ENCODE measurements around the gene KANK4. TPM values are rescaled to one million over a fixed set of nuclear protein-coding genes. Genes with fewer than 3 reads are reported as not detected.

Gene KANK4
- total and polyA plus RNA-seq, 2 of the 8 experiments (the other 6 are each of a cell fraction or from before 2014, with no cell fraction given): 0.22 to 0.26 TPM

DNA sequence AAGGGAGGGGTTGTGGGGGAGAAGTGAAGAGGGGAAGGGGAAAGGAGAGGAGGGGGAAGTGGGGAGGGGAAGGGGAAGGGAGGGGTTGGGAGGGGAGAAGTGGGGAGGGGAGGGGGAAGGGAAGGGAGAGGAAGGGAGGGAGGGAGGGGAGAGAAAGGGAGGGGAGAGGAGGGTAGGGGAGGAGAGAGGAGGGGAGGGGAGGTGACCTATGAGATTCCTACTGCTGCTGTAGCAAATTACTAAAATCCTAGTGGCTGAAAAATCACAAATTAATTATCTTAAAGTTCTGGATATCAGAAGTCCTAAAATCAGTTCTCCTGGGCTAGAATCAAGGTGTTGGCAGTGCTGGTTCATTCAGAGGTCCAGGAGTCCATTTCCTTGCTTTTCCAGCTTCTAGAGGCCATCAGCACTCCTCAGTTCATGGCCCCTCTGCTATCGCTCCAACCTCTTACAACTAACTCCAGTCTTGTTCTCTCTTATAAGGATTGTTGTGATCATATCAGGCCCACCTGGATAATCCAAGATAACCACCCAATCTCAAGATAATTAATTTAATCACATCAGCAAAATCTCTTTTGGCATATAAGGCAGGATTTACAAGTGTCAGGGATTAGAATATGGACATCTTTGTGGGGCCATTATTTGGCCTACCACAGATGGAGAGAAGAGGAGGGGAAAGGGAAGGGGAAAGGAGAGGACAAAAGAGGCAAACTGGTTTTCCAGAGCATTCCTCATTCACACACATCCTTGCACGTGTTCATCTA lies 30.4 kb upstream of the KANK4 start:
- CTCF ChIA-PET (ENCODE audit: partially characterized antibody): interaction anchor here (0.7 to 0.8 kb wide), 2 partner anchors 71 to 174 kb away, joined by 3 read pairs; no protein-coding TSS in a partner anchor
- 96% methylated on average over 2 of the region's 2 CpGs; no CpG with 5 or more reads in 1 of the 2 experiments for WGBS, 2 experiments (ENCODE audit: extremely low coverage in 1 of 2, insufficient coverage in 1 of 2, insufficient read length in 1 of 2, insufficient replicate concordance in 2 of 2, low coverage in 1 of 2, low lambda C conversion rate in 2 of 2, missing lambda C conversion rate in 1 of 2)

More for the DNA sequence above, 30.4 kb upstream of the KANK4 start:
- H3K27me3 ChIP-seq (replicated peaks in 1 of 4; ENCODE audit: control insufficient read depth in 3 of 4, extremely low read depth in 1 of 4, insufficient read depth in 3 of 4, low read length in 3 of 4): no peaks in the 10 kb centered on the region
- H4K5ac ChIP-seq (ENCODE audit: insufficient read length, low read depth, low read length): no peak overlapping the region
- POLR2A ChIA-PET (ENCODE audit: partially characterized antibody): no interaction called here
- H3K27ac ChIP-seq (ENCODE audit: low read depth, low read length): no peak overlapping the region
- no peak overlapping the region for H3K14ac ChIP-seq (ENCODE audit: insufficient read length)
- H2BK120ac ChIP-seq (replicated peaks; ENCODE audit: low read depth, low read length): no peak overlapping the region
- no peak overlapping the region for H2AFZ ChIP-seq (ENCODE audit: low read length)
- H4K8ac ChIP-seq (ENCODE audit: extremely low read depth, insufficient read depth, low read length): no peak overlapping the region
- H3K56ac ChIP-seq (replicated peaks; ENCODE audit: insufficient read length, low read depth, low read length): no peak overlapping the region
- H2BK15ac ChIP-seq (ENCODE audit: low read length): no peak overlapping the region
- no peak overlapping the region for H4K91ac ChIP-seq (replicated peaks; ENCODE audit: insufficient read length, low read length)
- H2AK5ac ChIP-seq (ENCODE audit: low read depth, low read length): no peak overlapping the region
- no peak overlapping the region for H3K23ac ChIP-seq (ENCODE audit: insufficient read length)
- no peak for FAIRE-seq
- no peak overlapping the region for H3K18ac ChIP-seq (ENCODE audit: extremely low read depth, low read length)
- no peaks in the 10 kb centered on the region for H3K79me1 ChIP-seq (ENCODE audit: low read depth, low read length)
- no peak overlapping the region for H3K9ac ChIP-seq (replicated peaks in 1 of 4; ENCODE audit: extremely low read depth in 1 of 4, low read depth in 3 of 4, low read length in 3 of 4)
- no peak for DNase-seq (ENCODE audit: low read depth in 1 of 2, low spot score in 2 of 2)
- H3K4ac ChIP-seq (replicated peaks; ENCODE audit: insufficient read length, low read depth, low read length): no peak overlapping the region
- no peaks in the 10 kb centered on the region for H3K36me3 ChIP-seq (ENCODE audit: control insufficient read depth in 2 of 4, insufficient read depth in 4 of 4, low read length in 3 of 4)
- H4K20me1 ChIP-seq (replicated peaks in 1 of 2; ENCODE audit: control insufficient read depth in 1 of 2, insufficient read depth in 2 of 2, low read length in 2 of 2): no peaks in the 10 kb centered on the region
- no peaks in the 10 kb centered on the region; a peak in 1 of 7 replicates for H3K4me1 ChIP-seq (replicated peaks in 1 of 4; ENCODE audit: control insufficient read depth in 3 of 4, insufficient read depth in 4 of 4, low read length in 3 of 4)
- no peak overlapping the region for H2BK5ac ChIP-seq (ENCODE audit: low read depth, low read length)
- no peak overlapping the region for H3K4me3 ChIP-seq (ENCODE audit: extremely low read depth in 1 of 4, insufficient read depth in 2 of 4, low read depth in 3 of 4, low read length in 4 of 4)
- H3K9me3 ChIP-seq (ENCODE audit: insufficient read depth in 2 of 2, low read depth in 1 of 2, low read length in 1 of 2): no peaks in the 10 kb centered on the region
- H2BK20ac ChIP-seq (ENCODE audit: low read length): no peak overlapping the region
- H2BK12ac ChIP-seq (ENCODE audit: low read depth, low read length): no peak overlapping the region
- H3K4me2 ChIP-seq (ENCODE audit: insufficient read depth in 1 of 2, low read depth in 2 of 2, low read length in 2 of 2): no peak overlapping the region
- H3K79me2 ChIP-seq (ENCODE audit: control insufficient read depth in 1 of 2, insufficient read depth in 2 of 2, low read length in 2 of 2): no peaks in the 10 kb centered on the region
- H3K23me2 ChIP-seq (ENCODE audit: low read depth, low read length): no peaks in the 10 kb centered on the region

Data from H1 (cell line).